M059J (cell line): ENCODE measurements around the gene MED12L. TPM values are rescaled to one million over a fixed set of nuclear protein-coding genes. Genes with fewer than 3 reads are reported as not detected.

ENCODE experiments used
- DNase-seq: peaks from one replicate; pipeline ENCODE4 v3.0.0-alpha.2; 2012; ENCODE audit warnings: low read depth
- total RNA-seq: library from RNA; depleted of rRNA; stranded (reverse); fragments of >200 nt; shearing (Covaris generic); gene quantifications from 2 replicates; pipeline ENCODE4 v1.2.3, GENCODE V29; 2014

MED12L gene
- total RNA-seq, 1 experiment from 2014 or later, result 0.84 TPM

GRCh38 chr3:151086484-151087456, 1.3 kb downstream of the MED12L start:
- DNase-seq, result peak; percentile 90

- DNase-seq, result no peak
These were observed 2.2 kb downstream of the MED12L start for GRCh38 chr3:151087648-151088047.

GRCh38 chr3:151091685-151092345, 6.4 kb downstream of the MED12L start:
- DNase-seq, result peak; percentile 59

GRCh38 chr3:151093148-151093547, 7.7 kb downstream of the MED12L start:
- DNase-seq, result no peak

GRCh38 chr3:151093905-151094304, 8.4 kb downstream of the MED12L start:
- DNase-seq, result no peak

GRCh38 chr3:151096716-151097115, 11.3 kb downstream of the MED12L start:
- no peak for DNase-seq

- DNase-seq, result no peak
These were observed 14.6 kb downstream of the MED12L start for GRCh38 chr3:151100076-151100475.

GRCh38 chr3:151101270-151101969, 16.0 kb downstream of the MED12L start:
- no peak for DNase-seq

GRCh38 chr3:151106311-151106710, 20.8 kb downstream of the MED12L start:
- DNase-seq, result no peak

GRCh38 chr3:151107177-151107576, 21.7 kb downstream of the MED12L start:
- DNase-seq, result no peak

GRCh38 chr3:151107701-151108100, 22.2 kb downstream of the MED12L start:
- DNase-seq, result no peak

- no peak for DNase-seq
These were observed 23.9 kb downstream of the MED12L start for GRCh38 chr3:151109286-151109800.

- no peak for DNase-seq
These were observed 27.3 kb downstream of the MED12L start for GRCh38 chr3:151112731-151113130.

- no peak for DNase-seq
These were observed 27.9 kb downstream of the MED12L start for GRCh38 chr3:151113343-151113742.

- no peak for DNase-seq
These were observed 31.6 kb downstream of the MED12L start for GRCh38 chr3:151117047-151117446.

- DNase-seq, result no peak
These were observed 33.7 kb downstream of the MED12L start for GRCh38 chr3:151119188-151119587.

- no peak for DNase-seq
These were observed 34.9 kb downstream of the MED12L start for GRCh38 chr3:151120409-151120808.

GRCh38 chr3:151121016-151121415, 35.6 kb downstream of the MED12L start:
- no peak for DNase-seq

- DNase-seq, result no peak
These were observed 38.4 kb downstream of the MED12L start for GRCh38 chr3:151123827-151124226.

GRCh38 chr3:151124476-151124875, 39.0 kb downstream of the MED12L start:
- peak; percentile 4 for DNase-seq

- no peak for DNase-seq
These were observed 45.0 kb downstream of the MED12L start for GRCh38 chr3:151130428-151130827.

GRCh38 chr3:151133175-151133574, 47.7 kb downstream of the MED12L start:
- DNase-seq, result no peak
